Ecto neural progenitor cell (in vitro differentiated cells): Measurements from ENCODE around the gene FAM200B.

Experiments used
- DNase-seq: peaks from one replicate; pipeline ENCODE4 v3.0.0-alpha.2; 2018; ENCODE audit warnings: low spot score

The FAM200B gene

GRCh38 chr4:15737255-15737654, 55.6 kb downstream of the FAM200B start:
- no peak for DNase-seq

DNA sequence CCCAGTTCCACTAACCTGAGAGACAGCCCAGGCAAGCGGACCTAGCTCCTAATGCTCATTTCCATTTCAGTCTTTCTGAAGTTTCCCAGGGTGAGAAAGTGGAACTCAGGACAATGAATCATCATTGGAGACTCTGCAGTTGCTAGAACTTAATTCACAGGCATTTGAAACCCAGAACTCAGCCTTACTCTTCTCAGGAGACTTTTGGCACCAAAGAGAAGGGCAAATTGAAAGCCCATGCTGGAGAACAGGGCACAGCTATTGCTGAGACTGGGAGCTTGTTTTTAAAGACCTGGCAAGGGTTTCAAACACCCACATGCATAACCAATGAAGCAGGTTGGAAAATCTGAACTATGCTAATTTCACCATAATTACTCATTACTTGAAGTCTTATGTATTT, 57.2 kb downstream of the FAM200B start:
- DNase-seq: no peak
